CD4-positive, alpha-beta T cell treated with Interleukin-17A for 4 hours (primary cell): ENCODE results near the gene TAOK3.
A peak's percentile ranks its signal among the peaks of the same experiment; 100 is the strongest.
"Not testable (repeated sequence)": the region's sequence is repeated elsewhere in the genome, so short reads cannot be mapped to it uniquely, and the experiment has no call there.

ENCODE experiments used
- DNase-seq: peaks from one replicate; pipeline ENCODE4 v3.0.0-alpha.2; 2020; ENCODE audit warnings: mixed read lengths

Gene TAOK3

DNA sequence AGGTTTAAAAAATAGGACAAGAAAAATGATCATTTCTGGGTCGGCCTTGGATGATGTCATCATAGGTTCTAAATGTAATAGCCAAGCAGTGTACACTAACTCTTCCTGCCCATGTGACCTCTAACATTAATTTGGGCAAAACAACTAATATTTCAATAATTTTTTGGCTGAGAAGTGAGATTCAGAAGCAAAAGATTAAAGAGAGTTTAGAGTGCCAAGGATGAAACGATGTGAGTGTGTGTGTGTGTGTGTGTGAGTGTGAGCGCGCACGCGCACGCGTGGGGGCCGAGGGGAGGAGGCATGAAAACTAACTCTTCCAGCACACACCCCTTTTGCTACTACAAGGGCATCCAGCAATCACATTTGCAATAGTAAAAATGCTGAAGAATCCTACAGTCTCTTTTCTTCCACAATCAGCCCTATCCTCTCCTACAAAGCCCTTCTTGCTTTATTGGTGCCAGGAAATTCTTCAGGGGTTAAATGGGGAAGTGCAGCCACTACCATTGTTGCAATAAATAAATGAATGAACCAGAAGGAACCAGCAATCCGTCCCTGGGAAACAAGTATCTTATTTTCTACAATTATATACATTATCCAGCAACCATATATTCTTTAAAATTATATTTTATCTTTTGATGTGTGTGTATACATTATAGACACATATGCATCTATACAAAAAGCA, 183.9 kb downstream of the TAOK3 start:
- no peak for DNase-seq

DNA sequence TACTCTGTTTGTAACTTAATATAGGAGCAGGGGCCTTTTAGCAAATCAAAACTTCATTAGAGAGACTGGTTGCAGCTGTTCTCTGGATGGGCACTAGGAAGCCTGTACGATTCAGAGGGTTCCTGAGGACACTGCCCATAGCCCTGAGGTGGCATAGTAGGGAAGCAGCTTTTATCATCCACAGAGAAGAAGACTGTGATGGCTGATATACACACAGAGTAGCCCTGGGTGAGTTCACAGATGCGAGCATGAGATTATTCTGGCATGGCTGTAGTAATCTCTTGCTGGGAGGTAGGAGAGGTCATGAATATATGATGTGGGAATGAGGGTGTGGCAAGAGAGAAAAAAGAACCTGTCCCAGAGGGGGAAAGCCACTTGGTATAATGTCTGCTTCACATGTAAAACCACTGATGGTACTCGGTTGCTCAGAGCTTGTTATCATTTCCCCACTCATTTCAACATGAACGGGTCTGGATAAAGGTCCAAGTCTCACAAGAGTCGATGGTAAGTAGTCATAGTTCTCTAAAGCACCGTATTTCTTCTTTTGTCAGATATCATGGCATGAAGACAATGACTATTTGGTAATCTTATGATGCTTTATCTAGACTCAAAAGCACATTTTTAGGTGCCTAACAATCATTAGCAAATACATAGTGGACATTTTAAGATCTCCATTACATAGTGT, 184.8 kb downstream of the TAOK3 start:
- no peak for DNase-seq

GRCh38 chr12:118185602-118186397, 186.9 kb downstream of the TAOK3 start:
- DNase-seq: no peak

DNA sequence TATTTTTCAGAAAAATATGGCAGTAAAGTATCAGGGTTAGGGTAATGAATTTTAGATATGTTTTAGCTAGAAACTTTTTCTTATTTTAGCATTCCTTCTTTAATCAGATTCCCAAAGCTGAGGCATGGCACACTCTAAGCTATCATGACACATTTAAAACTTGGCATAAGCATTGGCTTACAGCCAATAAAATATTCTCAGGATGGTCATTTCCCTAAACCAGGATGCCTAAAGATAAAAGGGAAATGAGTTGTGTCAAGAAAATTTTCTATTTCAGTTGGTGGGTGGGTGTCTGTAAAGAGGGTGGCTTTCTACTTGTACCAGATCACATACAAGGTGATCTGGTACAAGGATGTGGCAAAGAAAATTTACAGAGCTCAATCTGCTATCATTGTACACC, 189.0 kb downstream of the TAOK3 start:
- no peak for DNase-seq

GRCh38 chr12:118183155-118183554, 189.6 kb downstream of the TAOK3 start:
- no peak for DNase-seq

- no peak for DNase-seq
Observed at GRCh38 chr12:118175823-118176447, 196.8 kb downstream of the TAOK3 start.

- DNase-seq: no peak
Observed at GRCh38 chr12:118166946-118167345, 205.8 kb downstream of the TAOK3 start.

DNA sequence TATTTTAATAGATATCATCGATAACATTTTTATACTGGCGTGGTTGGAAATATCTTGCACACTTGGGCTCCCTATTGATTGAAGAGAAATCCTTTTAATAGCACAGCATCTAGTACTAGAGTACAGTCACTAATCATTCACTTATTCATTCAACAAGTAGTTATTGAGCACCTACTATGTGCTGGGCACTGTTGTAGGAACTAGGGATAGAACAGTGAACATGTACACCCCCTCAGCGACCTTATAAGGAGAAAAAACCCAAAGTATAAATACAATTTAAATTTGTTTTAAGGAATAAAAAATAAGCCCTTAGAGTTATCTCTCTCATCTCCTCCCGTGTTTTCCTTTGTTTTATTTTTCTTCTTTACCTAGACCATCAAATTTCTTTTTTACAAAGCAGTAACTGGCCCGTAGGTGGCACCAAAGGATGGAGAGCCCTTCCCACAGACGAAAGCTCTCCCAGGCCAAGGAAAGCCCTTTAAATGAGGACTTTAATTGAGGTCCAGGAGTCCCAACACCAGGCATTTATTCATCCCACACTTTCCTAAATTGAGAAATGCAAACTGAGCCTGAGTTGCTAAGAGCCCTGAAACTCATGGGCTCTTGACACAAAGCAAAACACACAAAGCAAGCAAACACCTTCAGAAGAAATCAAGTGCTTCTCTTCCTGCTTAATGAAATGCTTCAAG, 207.8 kb downstream of the TAOK3 start:
- no peak for DNase-seq

GRCh38 chr12:118160536-118160935, 212.2 kb downstream of the TAOK3 start:
- no peak for DNase-seq

DNA sequence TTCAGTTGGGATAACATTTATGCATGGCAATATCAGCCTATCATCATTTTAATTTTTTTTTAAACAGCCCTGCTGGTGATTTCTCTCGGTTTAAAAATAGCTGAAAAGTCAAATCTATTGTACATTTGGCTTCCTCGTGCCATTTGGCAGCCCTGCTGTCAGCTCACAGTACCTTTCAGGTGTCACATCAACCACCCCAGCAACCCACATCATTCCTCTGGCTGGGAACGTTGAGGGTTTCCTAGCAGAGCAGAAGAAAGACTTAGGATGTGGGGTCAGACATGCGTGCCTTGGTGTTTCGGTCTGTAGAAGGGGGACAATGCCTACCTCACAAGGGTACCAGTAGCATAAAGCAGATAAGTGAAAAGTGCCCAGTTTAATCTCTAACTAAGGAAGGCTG, 221.0 kb downstream of the TAOK3 start:
- no peak for DNase-seq

DNA sequence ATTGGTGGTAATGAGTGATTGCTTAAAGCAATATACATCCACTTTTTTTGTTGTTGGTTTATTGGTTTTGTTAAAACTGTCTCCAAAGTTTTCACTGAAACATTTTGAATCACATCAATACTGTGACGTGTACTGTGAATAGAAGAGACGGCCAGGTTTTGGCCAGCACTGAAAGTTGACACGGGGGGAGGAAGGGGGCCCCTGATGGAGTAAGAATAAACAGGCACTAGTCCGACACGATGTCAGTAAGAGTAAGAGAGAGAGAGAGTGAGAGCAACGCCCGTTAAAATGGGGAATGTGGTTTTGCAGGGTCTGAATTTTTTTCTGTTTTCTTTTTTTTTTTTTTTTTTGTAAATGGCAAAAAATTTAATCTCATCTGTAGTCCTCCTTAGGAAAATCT, 222.1 kb downstream of the TAOK3 start:
- DNase-seq: no peak

DNA sequence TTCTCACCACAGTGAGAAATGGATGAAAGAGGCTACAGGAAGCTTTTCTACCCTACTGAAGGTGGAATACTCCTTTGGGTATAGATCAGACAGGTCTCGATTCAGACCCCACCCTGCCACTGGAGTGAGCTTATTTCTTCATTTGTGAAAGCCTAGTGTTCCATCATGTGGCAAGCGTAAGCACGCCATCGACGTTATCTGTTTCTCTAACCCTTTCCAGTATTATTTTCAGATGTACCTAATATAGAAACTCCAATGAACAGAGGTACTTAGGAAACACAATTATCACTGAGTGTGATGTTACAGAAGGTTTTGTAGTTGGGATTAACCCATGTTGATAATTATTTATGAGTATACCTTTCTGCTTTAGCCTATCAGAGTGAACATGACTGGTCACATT, 224.4 kb downstream of the TAOK3 start:
- DNase-seq: no peak

GRCh38 chr12:118145798-118146156, 226.9 kb downstream of the TAOK3 start:
- DNase-seq: no peak

DNA sequence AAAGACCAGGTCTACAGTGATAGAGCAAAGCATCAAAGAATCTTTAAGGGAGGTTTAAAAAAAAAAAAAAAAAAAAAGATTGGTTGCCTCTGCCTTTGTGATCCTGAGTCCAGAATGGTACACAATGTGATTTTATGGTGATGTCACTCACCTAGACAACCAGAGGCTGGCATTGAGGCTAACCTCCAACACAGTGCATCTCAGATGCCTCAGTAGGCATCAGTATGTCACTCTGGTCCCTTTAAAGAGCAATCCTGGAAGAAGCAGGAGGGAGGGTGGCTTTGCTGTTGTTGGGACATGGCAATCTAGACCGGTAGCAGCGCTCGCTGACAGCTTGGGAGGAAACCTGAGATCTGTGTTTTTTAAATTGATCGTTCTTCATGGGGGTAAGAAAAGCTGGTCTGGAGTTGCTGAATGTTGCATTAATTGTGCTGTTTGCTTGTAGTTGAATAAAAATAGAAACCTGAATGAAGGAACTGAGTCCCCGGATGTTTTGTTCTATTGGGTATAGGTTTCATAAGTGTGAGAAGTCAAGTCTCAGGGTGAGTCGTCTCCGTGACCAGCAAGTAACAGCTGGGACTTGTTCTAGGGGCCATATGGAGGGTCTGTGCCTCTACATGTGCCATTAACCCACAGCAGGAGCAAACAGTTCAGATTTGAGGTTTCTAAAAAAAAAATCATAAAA, 227.5 kb downstream of the TAOK3 start:
- DNase-seq: no peak

- DNase-seq: no peak
Observed at GRCh38 chr12:118144499-118144898, 228.2 kb downstream of the TAOK3 start.

- DNase-seq: no peak
Observed at GRCh38 chr12:118140825-118141224, 231.9 kb downstream of the TAOK3 start.

DNA sequence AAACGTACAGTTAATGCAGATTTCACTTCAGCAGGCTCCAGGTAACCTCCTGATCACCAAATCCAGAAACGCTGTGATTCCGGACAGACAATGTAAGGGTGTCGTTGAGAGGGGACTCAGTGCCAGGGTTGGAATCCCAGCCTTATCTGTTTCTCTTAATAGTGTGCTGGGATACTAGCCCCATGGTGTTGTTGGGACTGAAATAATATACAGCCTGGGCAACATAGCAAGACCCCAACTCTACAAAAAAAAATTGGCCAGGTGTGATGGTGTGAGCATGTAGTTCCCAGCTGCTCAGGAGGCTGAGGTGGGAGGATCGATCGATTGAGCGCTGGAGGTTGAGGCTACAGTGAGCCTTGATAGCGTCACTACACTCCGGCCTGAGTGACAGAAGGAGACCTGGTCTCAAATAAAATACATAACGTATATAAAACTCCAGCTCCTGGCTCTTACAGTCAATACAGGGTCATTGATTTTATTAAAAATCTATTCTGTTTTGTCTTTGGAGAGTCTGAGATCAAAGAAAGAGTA, 235.5 kb downstream of the TAOK3 start:
- no peak for DNase-seq

DNA sequence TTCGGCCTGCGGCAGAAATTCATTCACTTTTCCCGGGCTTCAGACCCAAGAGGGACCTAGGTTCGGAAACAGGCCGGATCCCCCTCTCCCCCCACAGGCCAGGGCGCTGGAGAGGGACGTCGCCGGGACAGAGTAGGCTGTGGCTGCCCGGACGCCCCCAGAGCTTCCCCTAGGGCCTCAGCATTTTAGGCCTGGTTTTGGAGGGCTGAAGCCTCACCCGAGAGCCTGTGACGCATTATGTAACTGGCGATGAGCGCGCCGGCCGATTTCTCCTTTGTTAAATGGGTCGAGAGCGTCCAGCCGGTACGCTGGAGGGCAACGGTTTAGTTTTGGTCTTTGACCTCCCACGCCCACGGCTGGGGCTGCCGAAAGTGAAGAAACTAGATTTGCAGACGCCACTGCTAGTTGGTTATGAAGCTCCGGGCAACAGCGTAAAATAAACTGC, 236.1 kb downstream of the TAOK3 start:
- DNase-seq: peak; percentile 46

GRCh38 chr12:118135788-118136558, 236.7 kb downstream of the TAOK3 start, which contains the start of gene PEBP1:
Gene PEBP1 (plus strand): TSS chr12:118136124. CDS start chr12:118136210, 86 bp downstream.
- peak; percentile 95 for DNase-seq

- DNase-seq: not testable (repeated sequence)
Observed at GRCh38 chr12:118129436-118129835, 243.3 kb downstream of the TAOK3 start.

- DNase-seq: no peak
Observed at GRCh38 chr12:118127867-118128266, 244.8 kb downstream of the TAOK3 start.
